ENCODE results near the gene NXPH3. TPM values are rescaled to one million over a fixed set of nuclear protein-coding genes. Genes with fewer than 3 reads are reported as not detected.

NXPH3 gene
- total RNA-seq, 4 donors from 2014 or later = 1.0 to 5.1 (median 1.2) TPM

GRCh38 chr17:49616601-49617131, 41.0 kb downstream of the NXPH3 start:
- H3K27me3 ChIP-seq = no peaks in the 10 kb centered on the region
- H3K9me3 ChIP-seq = no peaks in the 10 kb centered on the region
- peaks cover 20 to 39% of the 10 kb centered on the region in 2 donors for H3K36me3 ChIP-seq
- peak; percentile 29 to 57 for DNase-seq
- 50 to 70% methylated on average over 10 of the region's 10 CpGs for WGBS, 2 donors
- peaks cover 15 to 40% of the 10 kb centered on the region in 2 donors for H3K4me1 ChIP-seq
- no peak overlapping the region for H3K4me3 ChIP-seq (replicated peaks in 1 of 3)
- TF ChIP-seq POLR2A (IDR thresholded peaks at IDR 0.05) = no peak
- TF ChIP-seq CTCF (IDR thresholded peaks at IDR 0.05) = no peak
- intact Hi-C loops (cut with DNase I) = no loop called here
- H3K27ac ChIP-seq = peak overlapping the region; percentile 30 to 45 (median 41)

- Histone ChIP-seq H3K27me3 (no peaks in the 10 kb centered on the region), H3K36me3 (peaks cover 23 to 47% of the 10 kb centered on the region in 2 donors), H3K4me1 (peaks cover 13 to 27% of the 10 kb centered on the region in 2 donors), H3K9me3 (no peaks in the 10 kb centered on the region), H3K4me3 (replicated peaks in 1 of 3) (no peak overlapping the region), H3K27ac (peak overlapping the region in 1 of 3 donors; percentile 41)
- intact Hi-C loops (cut with DNase I) = no loop called here
- 87 to 90% methylated on average over 3 of the region's 3 CpGs for WGBS, 2 donors
- DNase-seq = no peak
- no peak for TF ChIP-seq CTCF (IDR thresholded peaks at IDR 0.05)
- no peak for TF ChIP-seq POLR2A (IDR thresholded peaks at IDR 0.05)
Measured at GRCh38 chr17:49618028-49618611, 42.4 kb downstream of the NXPH3 start.

GRCh38 chr17:49621420-49621819, 45.7 kb downstream of the NXPH3 start:
- H3K4me1 ChIP-seq = peaks cover 5 to 21% of the 10 kb centered on the region in 2 donors
- no peak for DNase-seq
- peaks cover 23 to 44% of the 10 kb centered on the region in 2 donors for H3K36me3 ChIP-seq
- TF ChIP-seq POLR2A (IDR thresholded peaks at IDR 0.05) (no peak), CTCF (IDR thresholded peaks at IDR 0.05) (no peak)
- intact Hi-C loops (cut with DNase I) = no loop called here
- no peaks in the 10 kb centered on the region for H3K27me3 ChIP-seq
- no peaks in the 10 kb centered on the region for H3K9me3 ChIP-seq
- no peak overlapping the region for H3K4me3 ChIP-seq (replicated peaks in 1 of 3)
- no peak overlapping the region for H3K27ac ChIP-seq

GRCh38 chr17:49621946-49622529, 46.4 kb downstream of the NXPH3 start:
- TF ChIP-seq CTCF (IDR thresholded peaks at IDR 0.05) (no peak), POLR2A (IDR thresholded peaks at IDR 0.05) (no peak)
- Histone ChIP-seq H3K27ac (no peak overlapping the region), H3K27me3 (no peaks in the 10 kb centered on the region), H3K4me3 (replicated peaks in 1 of 3) (no peak overlapping the region), H3K4me1 (peaks cover 0 to 16% of the 10 kb centered on the region in 2 donors), H3K36me3 (peaks cover 23 to 44% of the 10 kb centered on the region in 2 donors), H3K9me3 (no peaks in the 10 kb centered on the region)
- intact Hi-C loops (cut with DNase I) = no loop called here
- DNase-seq = no peak
- 71 to 74% methylated on average over 2 of the region's 2 CpGs for WGBS, 2 donors

GRCh38 chr17:49624896-49625295, 49.2 kb downstream of the NXPH3 start:
- Histone ChIP-seq H3K27ac (no peak overlapping the region), H3K4me3 (replicated peaks in 1 of 3) (no peak overlapping the region), H3K36me3 (peaks cover 10 to 24% of the 10 kb centered on the region in 2 donors), H3K9me3 (no peaks in the 10 kb centered on the region), H3K4me1 (peaks cover 9 to 34% of the 10 kb centered on the region in 2 donors), H3K27me3 (no peaks in the 10 kb centered on the region)
- TF ChIP-seq POLR2A (IDR thresholded peaks at IDR 0.05) = no peak
- no peak for TF ChIP-seq CTCF (IDR thresholded peaks at IDR 0.05)
- intact Hi-C loops (cut with DNase I) = no loop called here
- DNase-seq = no peak
- WGBS, 2 donors = 53 to 64% methylated on average over 3 of the region's 3 CpGs

All from thyroid gland (tissue), 4 donors.